ENCODE results near the gene ACMSD.
"Not testable (repeated sequence)": the region's sequence is repeated elsewhere in the genome, so short reads cannot be mapped to it uniquely, and the experiment has no call there.

The ACMSD gene

GRCh38 chr2:134907441-134908116 lies 69.2 kb downstream of the ACMSD start:
- not testable (repeated sequence) for FAIRE-seq

GRCh38 chr2:134910763-134911399 lies 72.5 kb downstream of the ACMSD start:
- no peak for FAIRE-seq

- no peak for FAIRE-seq
Observed at GRCh38 chr2:134911400-134911785, 73.0 kb downstream of the ACMSD start.

GRCh38 chr2:134912361-134912760 lies 73.9 kb downstream of the ACMSD start:
- no peak for FAIRE-seq

GRCh38 chr2:134917360-134917865 lies 79.0 kb downstream of the ACMSD start:
- no peak for FAIRE-seq

- peak; percentile 89 for FAIRE-seq
Observed at GRCh38 chr2:134917888-134918525, 79.6 kb downstream of the ACMSD start.

GRCh38 chr2:134918526-134919340 lies 80.3 kb downstream of the ACMSD start, which contains the start of gene CCNT2:
TSS of gene CCNT2 (plus strand) at chr2:134918822. CDS start at chr2:134918855, 33 bp downstream.
- FAIRE-seq, result peak; percentile 65

GRCh38 chr2:134919341-134920210 lies 81.2 kb downstream of the ACMSD start:
- FAIRE-seq, result no peak

- FAIRE-seq, result no peak
Observed at GRCh38 chr2:134924912-134925311, 86.5 kb downstream of the ACMSD start.

GRCh38 chr2:134926231-134926931 lies 88.0 kb downstream of the ACMSD start:
- FAIRE-seq, result no peak

- no peak for FAIRE-seq
Observed at GRCh38 chr2:134927195-134927594, 88.8 kb downstream of the ACMSD start.

GRCh38 chr2:134932864-134933526 lies 94.6 kb downstream of the ACMSD start:
- FAIRE-seq, result no peak

- FAIRE-seq, result no peak
Observed at GRCh38 chr2:134933732-134934131, 95.3 kb downstream of the ACMSD start.

- no peak for FAIRE-seq
Observed at GRCh38 chr2:134934150-134934549, 95.7 kb downstream of the ACMSD start.

GRCh38 chr2:134934641-134935040 lies 96.2 kb downstream of the ACMSD start:
- no peak for FAIRE-seq

- no peak for FAIRE-seq
Observed at GRCh38 chr2:134936691-134937090, 98.3 kb downstream of the ACMSD start.

- FAIRE-seq, result no peak
Observed at GRCh38 chr2:134943540-134943939, 105.1 kb downstream of the ACMSD start.

GRCh38 chr2:134944975-134945374 lies 106.6 kb downstream of the ACMSD start:
- FAIRE-seq, result no peak

- FAIRE-seq, result no peak
Observed at GRCh38 chr2:134946073-134946472, 107.7 kb downstream of the ACMSD start.

GRCh38 chr2:134949981-134950708 lies 111.7 kb downstream of the ACMSD start:
- no peak for FAIRE-seq

All from endometrium (tissue), 2 donors.